HK-2 (cell line): ENCODE results near the gene TBC1D3H.
"Not testable (repeated sequence)": the region's sequence is repeated elsewhere in the genome, so short reads cannot be mapped to it uniquely, and the experiment has no call there.

Experiments
- DNase-seq: peaks from one replicate; pipeline ENCODE4 v3.0.0-alpha.2; 2018; ENCODE audit not compliant: unreplicated experiment

Gene TBC1D3H

DNA sequence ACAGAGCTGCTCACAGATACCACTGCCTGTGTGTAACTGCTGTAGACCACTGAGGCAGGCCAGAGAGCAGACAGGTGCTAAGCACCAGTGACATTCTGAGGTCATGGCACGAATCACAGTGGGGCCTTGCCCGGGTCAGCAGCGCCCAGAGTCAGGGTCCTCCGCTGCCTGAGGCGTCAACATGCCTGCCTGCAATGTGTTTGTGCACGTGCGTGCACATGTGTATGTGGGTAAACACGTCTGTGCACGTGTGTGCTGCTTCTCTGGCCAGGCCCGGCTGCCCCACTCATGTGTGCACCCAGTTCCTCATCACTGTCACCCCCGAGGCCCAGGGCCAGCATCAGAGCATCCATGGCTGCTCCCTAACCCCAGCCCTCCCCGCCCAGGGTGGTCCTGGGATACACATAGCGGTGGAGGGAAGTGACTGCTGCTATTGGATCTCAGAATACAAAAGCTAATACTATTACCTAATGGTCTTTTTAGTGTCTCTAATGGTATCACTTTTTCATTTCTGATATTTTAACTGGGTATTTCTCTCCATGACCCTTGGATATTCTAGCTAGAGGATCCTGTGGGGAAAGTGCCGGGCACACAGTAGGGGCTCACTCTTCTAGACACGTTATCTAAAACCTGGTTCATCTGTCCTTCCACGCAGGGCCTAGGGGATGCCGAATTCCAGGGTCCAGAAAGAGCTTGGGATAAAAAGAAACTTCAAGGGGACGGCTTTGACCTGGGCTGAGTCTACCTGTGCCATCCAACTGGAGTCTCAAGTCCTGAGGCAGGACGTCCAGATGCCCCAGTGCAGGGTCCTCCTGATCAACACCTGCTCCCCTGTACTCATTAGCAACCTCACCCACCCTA, at the start of gene TBC1D3H:
Gene TBC1D3H, minus strand, starts transcription at position 51 of the 861 bp plus-strand sequence. CDS start 1,540 bp downstream, outside the sequence.
- DNase-seq = not testable (repeated sequence)

DNA sequence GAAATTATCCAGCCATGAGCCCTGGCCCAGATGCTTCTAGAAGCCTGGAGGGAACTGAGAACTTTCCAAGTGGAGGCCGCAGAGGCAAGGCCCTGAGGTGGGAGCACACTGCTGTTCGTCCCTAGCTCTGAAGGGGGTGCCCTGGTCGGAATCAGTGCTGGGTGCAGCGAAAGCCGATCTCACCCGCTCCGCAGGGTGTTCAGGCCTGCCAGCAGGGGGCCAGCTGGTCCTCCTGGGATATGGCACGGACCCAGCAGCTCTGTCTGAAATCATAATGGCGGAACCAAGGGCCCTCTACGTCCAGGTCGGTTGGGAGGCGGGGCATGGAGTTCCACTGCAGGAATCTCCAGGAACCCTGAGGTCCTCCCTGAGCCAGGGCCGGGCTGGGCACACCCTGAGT, 40.7 kb upstream of the TBC1D3H start:
- DNase-seq = not testable (repeated sequence)

DNA sequence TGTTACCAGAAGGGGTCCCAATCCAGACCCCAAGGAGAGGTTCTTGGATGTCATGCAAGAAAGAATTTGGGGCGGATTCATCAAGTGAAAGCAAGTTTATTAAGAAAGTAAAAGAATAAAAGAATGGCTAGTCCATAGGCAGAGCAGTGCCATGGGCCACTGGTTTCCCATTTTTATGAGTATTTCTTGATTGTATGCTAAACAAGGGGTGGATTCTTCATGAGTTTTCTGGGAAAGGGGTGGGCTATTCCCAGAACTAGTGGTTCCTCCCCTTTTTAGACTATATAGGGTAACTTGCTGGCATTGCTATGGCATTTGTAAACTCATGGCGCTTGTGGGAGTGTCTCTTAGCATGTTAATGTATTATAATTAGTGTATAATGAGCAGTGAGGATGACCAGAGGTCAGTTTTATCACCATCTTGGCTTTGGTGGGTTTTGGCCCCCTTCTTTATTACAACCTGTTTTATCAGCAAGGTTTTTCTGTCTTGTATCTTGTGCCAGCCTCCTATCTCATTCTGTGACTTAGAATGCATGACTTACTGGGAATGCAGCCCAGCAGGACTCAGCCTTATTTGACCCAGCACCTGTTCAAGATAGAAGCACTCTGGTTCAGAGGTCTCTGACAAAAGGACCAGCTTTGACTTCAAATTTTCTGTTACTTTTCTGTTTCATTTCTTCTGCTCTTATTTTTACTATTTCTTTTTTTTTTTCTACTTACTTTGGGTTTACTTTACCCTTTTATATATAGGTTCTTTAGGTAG, 27.1 kb upstream of the TBC1D3H start:
- not testable (repeated sequence) for DNase-seq

DNA sequence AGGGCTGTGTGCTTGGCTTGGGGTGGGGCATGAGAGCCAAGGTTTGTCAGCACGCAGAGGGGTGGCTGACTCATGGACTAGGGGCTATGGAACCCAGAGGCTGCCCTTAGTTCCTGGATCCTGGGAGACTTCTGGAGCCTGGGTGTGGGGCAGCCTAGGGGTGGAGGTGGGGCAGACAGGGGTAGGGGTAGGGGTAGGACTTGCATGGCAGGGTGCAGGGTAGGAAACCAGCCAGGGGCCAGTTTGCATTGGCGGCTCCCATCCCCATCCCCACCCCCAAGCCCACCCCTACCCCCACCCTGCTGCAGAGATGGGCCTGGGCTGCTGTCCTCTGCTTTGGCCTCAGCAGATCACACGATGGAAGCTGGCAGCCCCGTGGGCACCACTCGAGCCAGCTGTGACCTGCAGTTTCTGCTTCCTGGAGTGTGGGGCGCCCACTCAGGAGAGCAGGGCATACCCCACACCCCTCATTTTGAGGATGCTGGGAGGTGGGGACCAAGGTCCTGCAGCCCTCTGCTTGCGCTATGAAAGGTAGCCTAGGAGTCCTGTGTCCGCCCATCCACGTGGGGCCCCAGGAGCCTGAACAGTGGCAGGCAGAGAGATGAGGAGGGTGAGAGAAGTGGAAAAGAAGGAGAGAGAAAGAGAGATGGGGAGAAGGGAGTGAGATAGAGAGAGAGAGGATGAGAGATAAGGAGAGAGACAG, 2.9 kb upstream of the TBC1D3H start:
- DNase-seq = not testable (repeated sequence)

DNA sequence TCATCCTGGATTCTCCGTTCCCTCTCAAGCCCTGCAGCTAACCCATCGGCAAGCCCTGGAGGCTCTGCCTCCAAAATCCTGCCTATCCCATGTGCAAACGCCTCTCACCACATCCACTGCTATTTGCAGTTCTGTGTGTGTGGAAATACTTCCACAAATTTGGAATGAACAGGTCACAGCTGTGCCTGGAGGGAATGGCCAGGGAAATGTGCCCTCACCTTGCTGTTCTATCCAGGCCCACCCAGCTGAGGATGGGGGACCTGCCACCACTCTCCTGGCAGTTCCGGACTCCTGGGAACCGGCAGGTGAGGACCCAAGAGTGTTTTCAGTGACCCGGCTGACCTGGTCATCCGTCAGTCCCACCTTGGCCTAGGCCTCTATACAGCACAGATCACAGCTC, 12.3 kb downstream of the TBC1D3H start:
- DNase-seq = not testable (repeated sequence)

DNA sequence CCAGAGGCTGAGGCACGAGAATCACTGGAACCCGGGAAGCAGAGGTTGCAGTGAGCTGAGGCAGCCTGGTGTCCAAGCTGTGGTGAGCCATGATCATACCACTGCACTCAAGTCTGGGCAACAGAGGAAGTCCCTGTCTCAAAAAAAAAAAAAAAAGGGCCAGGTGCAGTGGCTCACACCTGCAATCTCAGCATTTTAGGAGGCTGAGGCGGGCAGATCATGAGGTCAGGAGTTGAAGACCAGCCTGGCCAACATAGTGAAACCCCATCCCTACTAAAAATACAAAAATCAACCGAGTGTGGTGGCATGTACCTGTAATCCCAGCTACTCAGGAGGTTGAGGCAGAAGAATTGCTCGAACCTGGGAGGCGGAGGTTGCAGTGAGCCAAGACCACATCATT, 25.7 kb downstream of the TBC1D3H start:
- DNase-seq = not testable (repeated sequence)
